Measurements from ENCODE around the gene PIGS. TPM values are rescaled to one million over a fixed set of nuclear protein-coding genes. Genes with fewer than 3 reads are reported as not detected.
"Not testable (repeated sequence)": the region's sequence is repeated elsewhere in the genome, so short reads cannot be mapped to it uniquely, and the experiment has no call there.

Gene PIGS
- total and polyA plus RNA-seq, 9 of the 15 experiments (the other 6 are each of a cell fraction or from before 2014, with no cell fraction given) = 47.5 to 138 (median 57.6) TPM

DNA sequence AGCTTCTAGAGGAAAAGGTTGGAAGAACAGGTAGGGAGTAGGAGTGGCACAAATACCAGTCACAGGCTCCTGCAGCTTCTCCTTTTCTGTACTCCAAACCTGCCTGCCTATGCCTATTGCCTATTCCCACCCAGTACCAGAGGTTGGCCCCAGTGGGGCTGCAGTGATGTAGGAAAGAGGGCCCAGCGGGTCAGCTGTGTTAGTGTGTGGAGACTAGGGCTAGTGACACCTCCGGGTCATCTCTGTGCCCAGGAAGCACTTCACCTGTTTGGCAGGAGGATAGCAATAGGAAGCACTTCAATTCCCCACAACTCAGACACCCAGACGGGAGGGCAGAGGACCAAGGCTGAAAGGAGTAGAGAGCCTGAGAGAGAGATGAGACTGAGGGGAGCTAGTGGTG, 4.7 kb upstream of the PIGS start:
- Histone ChIP-seq H3K9me1 (ENCODE audit: control insufficient read depth, insufficient read depth, low read length) (peaks cover 18% of the 10 kb centered on the region), H3K4me3 (peak overlapping the region; percentile 44), H4K20me1 (replicated peaks; ENCODE audit: control insufficient read depth, insufficient read depth, low read length) (0 out of 2 replicates have a peak, but pooled peaks cover 10% of the 10 kb centered on the region), H3K36me3 (ENCODE audit: control insufficient read depth, insufficient read depth, low read length) (peaks cover 70% of the 10 kb centered on the region), H3K79me2 (ENCODE audit: control insufficient read depth, insufficient read depth, low read length) (peaks cover 31% of the 10 kb centered on the region), H3K9ac (ENCODE audit: insufficient read depth in 1 of 2, low read depth in 2 of 2, low read length in 2 of 2) (peak overlapping the region; percentile 10 to 50; a peak in 2 of 4 replicates), H3K4me1 (replicated peaks in 1 of 2; ENCODE audit: control insufficient read depth in 2 of 2, insufficient read depth in 2 of 2, low read length in 2 of 2) (peaks cover 32 to 34% of the 10 kb centered on the region in 2 experiments), H3K4me2 (ENCODE audit: insufficient read depth, low read length) (peak overlapping the region; percentile 80)
- peak; percentile 27 for TF ChIP-seq SAP30 (IDR thresholded peaks at IDR 0.05; ENCODE audit: borderline replicate concordance, insufficient read depth, low read depth, low read length, poor library complexity, severe bottlenecking)
- peak; percentile 14; the same call in 1 of the 2 replicates for TF ChIP-seq PHF8 (IDR thresholded peaks at IDR 0.05; ENCODE audit: borderline replicate concordance, low read length)
- ATAC-seq; H3K27me3 ChIP-seq (ENCODE audit: control insufficient read depth in 2 of 2, insufficient read depth in 2 of 2, low read length in 2 of 2); H3K9me3 ChIP-seq (replicated peaks; ENCODE audit: control insufficient read depth, insufficient read depth, low read depth, low read length); H2AFZ ChIP-seq (ENCODE audit: low read depth, low read length); CTCF ChIA-PET (ENCODE audit: low intra/inter-chr PET ratio); BruUV-seq (replicated peaks); H3K27ac ChIP-seq (ENCODE audit: extremely low read depth, low read depth, low read length); intact Hi-C loops (cut with micrococcal nuclease); FAIRE-seq: not testable (repeated sequence)
- DNase-seq (ENCODE audit: extremely low read depth in 1 of 4, low spot score in 3 of 4) = peak in 1 of 4 experiments; percentile 16
- WGBS (ENCODE audit: insufficient coverage, low coverage, missing lambda C conversion rate) = 34% methylated on average over 3 of the region's 3 CpGs
- POLR2A ChIA-PET = interaction anchor here (0.6 to 16.7 kb wide), 10 partner anchors 9 to 366 kb away, joined by 3 to 274 read pairs (median 4); partner anchors contain the start of genes RPL23A, SPAG5 and UNC119
- in situ Hi-C loops (cut with MboI) = loop anchor here (5.0 kb wide), 1 partner anchor 361 kb away; no protein-coding TSS in a partner anchor

DNA sequence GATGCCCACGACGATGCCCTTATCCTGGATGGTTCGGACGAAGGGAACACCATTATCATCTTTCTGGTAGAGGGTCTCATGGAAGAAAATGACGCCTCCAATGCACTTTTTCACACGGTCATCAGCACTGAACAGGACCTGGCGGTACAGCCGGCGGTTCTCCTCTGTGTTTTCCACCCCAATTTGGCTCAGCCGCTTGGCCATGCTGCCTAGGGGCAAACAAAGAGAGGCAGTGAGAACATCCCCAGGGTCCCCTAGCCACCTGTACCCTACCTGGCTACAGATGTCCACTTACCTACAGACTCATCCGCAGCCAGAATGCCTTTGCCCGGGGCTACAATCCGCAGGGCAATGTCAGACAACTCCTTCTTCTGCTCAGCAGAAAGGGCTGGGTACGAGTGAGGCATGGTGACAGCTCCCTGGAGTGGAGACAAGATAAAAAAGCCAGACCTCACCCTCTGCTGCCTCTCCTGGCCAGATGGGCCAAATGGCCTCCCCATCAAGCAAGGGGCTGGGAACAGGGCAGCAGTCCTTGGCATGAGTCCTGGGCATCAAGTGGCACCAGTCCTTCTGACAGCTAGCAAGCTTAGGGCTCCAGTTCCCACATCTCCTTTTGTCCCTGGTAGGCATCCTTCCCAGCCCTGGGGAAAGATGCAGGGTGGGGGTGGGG, 3.9 kb upstream of the PIGS start:
- intact Hi-C loops (cut with micrococcal nuclease) = no loop called here
- Histone ChIP-seq H3K4me3 (peak overlapping the region; percentile 44; the same call in 1 of the 2 replicates), H3K27ac (ENCODE audit: extremely low read depth, low read depth, low read length) (no peak overlapping the region), H3K4me1 (replicated peaks in 1 of 2; ENCODE audit: control insufficient read depth in 2 of 2, insufficient read depth in 2 of 2, low read length in 2 of 2) (peaks cover 32 to 36% of the 10 kb centered on the region in 2 experiments), H3K27me3 (ENCODE audit: control insufficient read depth in 2 of 2, insufficient read depth in 2 of 2, low read length in 2 of 2) (no peaks in the 10 kb centered on the region), H4K20me1 (replicated peaks; ENCODE audit: control insufficient read depth, insufficient read depth, low read length) (0 out of 2 replicates have a peak, but pooled peaks cover 10% of the 10 kb centered on the region), H3K9ac (ENCODE audit: insufficient read depth in 1 of 2, low read depth in 2 of 2, low read length in 2 of 2) (peak overlapping the region in 1 of 2 experiments; percentile 10; a peak in 2 of 4 replicates), H2AFZ (ENCODE audit: low read depth, low read length) (no peak overlapping the region), H3K36me3 (ENCODE audit: control insufficient read depth, insufficient read depth, low read length) (peaks cover 62% of the 10 kb centered on the region), H3K9me1 (ENCODE audit: control insufficient read depth, insufficient read depth, low read length) (peaks cover 18% of the 10 kb centered on the region), H3K79me2 (ENCODE audit: control insufficient read depth, insufficient read depth, low read length) (peaks cover 38% of the 10 kb centered on the region), H3K9me3 (replicated peaks; ENCODE audit: control insufficient read depth, insufficient read depth, low read depth, low read length) (no peaks in the 10 kb centered on the region), H3K4me2 (ENCODE audit: insufficient read depth, low read length) (peak overlapping the region; percentile 80)
- DNase-seq (ENCODE audit: extremely low read depth in 1 of 4, low spot score in 3 of 4) (peak in 1 of 4 experiments; percentile 51), ATAC-seq (no peak), FAIRE-seq (no peak)
- WGBS (ENCODE audit: insufficient coverage, low coverage, missing lambda C conversion rate) = 82% methylated on average over 14 of the region's 14 CpGs
- in situ Hi-C loops (cut with MboI) = loop anchor here (5.0 kb wide), 1 partner anchor 362 kb away; no protein-coding TSS in a partner anchor
- ChIA-PET POLR2A (interaction anchor here (0.6 to 16.7 kb wide), 7 partner anchors 9 to 366 kb away, joined by 3 to 274 read pairs (median 4); partner anchors contain the start of genes SPAG5 and UNC119), CTCF (ENCODE audit: low intra/inter-chr PET ratio) (no interaction called here)
- no TSS peak for BruUV-seq (replicated peaks)
- no peak for TF ChIP-seq IRF9 (tag; IDR thresholded peaks at IDR 0.05)
- 0 out of 2 replicates have a peak, but pooled peaks have one; percentile 54 for TF ChIP-seq MECOM (CRISPR knock-in tag; IDR thresholded peaks at IDR 0.05)
- no peak for TF ChIP-seq ZNF398 (CRISPR knock-in tag; IDR thresholded peaks at IDR 0.05)
- TF ChIP-seq CTCF (IDR thresholded peaks at IDR 0.05 in 2 of 3, conservative IDR thresholded peaks at IDR 0.05 in 1 of 3; ENCODE audit: insufficient read depth in 2 of 3, low read depth in 1 of 3, low read length in 3 of 3) = peak; percentile 33 to 52 (median 40); a peak in 5 of 6 replicates
